GM12878 (cell line): ENCODE measurements around the gene RNASEH2A. TPM values are rescaled to one million over a fixed set of nuclear protein-coding genes. Genes with fewer than 3 reads are reported as not detected.
A peak's percentile ranks its signal among the peaks of the same experiment; 100 is the strongest.

Source experiments
- ATAC-seq: fragments of 200-7000 bp; cut with Tn5 transposase; 3 replicates; pipeline ENCODE4 v1.9.1; 2020; ENCODE audit warnings: mild to moderate bottlenecking, moderate library complexity
- BruUV-seq: library from RNA; stranded (reverse); fragments of 400-500 nt; replicated peaks from 2 replicates; lab custom pipeline; 2021; lab: Mats Ljungman, UMichigan
- CTCF ChIA-PET: fragments of 300-600 bp; sonication (Branson Sonifier 250); formaldehyde crosslinking; extraction: SDS; loops from one replicate; lab custom pipeline; 2021; ENCODE audit warnings: inconsistent platforms; lab: Yijun Ruan, JAX
- POLR2A ChIA-PET: fragments of 350-600 bp; formaldehyde crosslinking; extraction: SDS; loops from one replicate; lab custom pipeline; 2021; ENCODE audit warnings: inconsistent platforms; lab: Charles Lee
- RAD21 ChIA-PET: fragments of 300-600 bp; sonication (Branson Sonifier 250); formaldehyde crosslinking; loops from one replicate; lab custom pipeline; 2023; ENCODE audit warnings: antibody characterized with exemption; ENCODE audit not compliant: unreplicated experiment; lab: Charles Lee
- SMC1A ChIA-PET: fragments of 300-600 bp; sonication (Branson Sonifier 250); formaldehyde crosslinking; loops from one replicate; lab custom pipeline; 2023; ENCODE audit not compliant: unreplicated experiment, uncharacterized antibody; lab: Charles Lee
- DNase-seq: peaks from one replicate; pipeline ENCODE4 v3.0.0-alpha.2; 2011; ENCODE audit warnings: low read depth, low spot score
- FAIRE-seq: peaks from 3 replicates; lab custom pipeline; 2011; peaks lifted over from hg19 to GRCh38; lab: Jason Lieb, UNC
- H2AFZ ChIP-seq: 2 replicates; pipeline ENCODE4 v1.6.0; 2011; ENCODE audit warnings: low read depth, low read length, control low read depth; ENCODE audit not compliant: control insufficient read depth
- H3K27ac ChIP-seq: 2 replicates; pipeline ENCODE4 v1.5.1; 2011; ENCODE audit warnings: control low read depth; ENCODE audit not compliant: control insufficient read depth, insufficient read depth
- H3K27me3 ChIP-seq, 2 experiments: replicated peaks in 1 of 2; 2 replicates each; pipeline versions ENCODE4 v1.6.0 to v1.6.1; 2011; ENCODE audit warnings: low read length in 1 of 2; ENCODE audit not compliant: control insufficient read depth in 2 of 2, insufficient read depth in 2 of 2
- H3K36me3 ChIP-seq, 2 experiments: 2 replicates each; pipeline ENCODE4 v1.5.1; 2011; ENCODE audit warnings: low read length in 1 of 2; ENCODE audit not compliant: control insufficient read depth in 2 of 2, insufficient read depth in 2 of 2
- H3K4me1 ChIP-seq: 2 replicates; pipeline ENCODE4 v1.6.1; 2011; ENCODE audit warnings: mild to moderate bottlenecking, low read length, moderate library complexity, mixed read lengths; ENCODE audit not compliant: control insufficient read depth, insufficient read depth
- H3K4me2 ChIP-seq: 2 replicates; pipeline ENCODE4 v1.6.0; 2011; ENCODE audit warnings: control low read depth; ENCODE audit not compliant: control insufficient read depth, insufficient read depth
- H3K4me3 ChIP-seq: fragments of 200-600 bp; sonication (generic); 2 replicates; pipeline ENCODE4 v1.5.1; 2016
- H3K79me2 ChIP-seq: 2 replicates; pipeline ENCODE4 v1.6.0; 2011; ENCODE audit warnings: low read length; ENCODE audit not compliant: control insufficient read depth, insufficient read depth
- H3K9ac ChIP-seq: 2 replicates; pipeline ENCODE4 v1.8.0; 2011; ENCODE audit warnings: low read length, control low read depth, mixed read lengths; ENCODE audit not compliant: control insufficient read depth, insufficient read depth
- H3K9me3 ChIP-seq: replicated peaks from 3 replicates; pipeline ENCODE4 v1.5.1; 2011; ENCODE audit warnings: mild to moderate bottlenecking, low read length; ENCODE audit not compliant: control insufficient read depth, insufficient read depth
- H4K20me1 ChIP-seq: 2 replicates; pipeline ENCODE4 v1.6.0; 2011; ENCODE audit not compliant: control insufficient read depth, insufficient read depth
- FOS ChIP-seq: IDR thresholded peaks from 3 replicates; pipeline ENCODE4 v1.6.1; 2011; ENCODE audit warnings: borderline replicate concordance; ENCODE audit not compliant: insufficient read length; ENCODE audit errors: extremely low read depth
- MTA2 ChIP-seq: fragments of 450-650 bp; IDR thresholded peaks from 2 replicates; pipeline ENCODE4 v1.6.1; 2016; ENCODE audit warnings: low read depth, mild to moderate bottlenecking, moderate library complexity
- NBN ChIP-seq: fragments of 450-650 bp; IDR thresholded peaks from 2 replicates; pipeline ENCODE4 v1.6.1; 2016
- NFIC ChIP-seq: IDR thresholded peaks from 2 replicates; pipeline ENCODE4 v1.6.1; 2012; ENCODE audit warnings: low read depth, mild to moderate bottlenecking, inconsistent platforms, low read length, moderate library complexity
- NFXL1 ChIP-seq: fragments of 450-650 bp; IDR thresholded peaks from 2 replicates; pipeline ENCODE4 v1.6.1; 2017; ENCODE audit warnings: antibody characterized with exemption, mild to moderate bottlenecking, borderline replicate concordance
- RBBP5 ChIP-seq: fragments of 200-600 bp; sonication (generic); conservative IDR thresholded peaks from 2 replicates; pipeline ENCODE4 v1.6.1; 2016
- RELA ChIP-seq: fragments of 450-650 bp; IDR thresholded peaks from 2 replicates; pipeline ENCODE4 v1.8.0; 2014; ENCODE audit warnings: borderline replicate concordance; ENCODE audit not compliant: partially characterized antibody
- TBL1XR1 ChIP-seq: IDR thresholded peaks from 2 replicates; pipeline ENCODE4 v1.6.1; 2012; ENCODE audit warnings: low read depth, low read length, improper control_type of control experiment
- WGBS: methylation state at CpG from one replicate; pipeline ENCODE4 v1.1.6; 2016; ENCODE audit warnings: low lambda C conversion rate; ENCODE audit not compliant: insufficient replicate concordance, insufficient coverage; ENCODE audit errors: missing lambda C conversion rate; 5-methylcytosine and 5-hydroxymethylcytosine counted together
- in situ Hi-C: fragments of 300-500 bp; cut with MboI; formaldehyde crosslinking; loops from 9 replicates; pipeline ENCODE4 v1.14.3; 2018; ENCODE audit warnings: mixed read lengths
- intact Hi-C: fragments of 100-400 bp; cut with micrococcal nuclease; formaldehyde crosslinking; loops from one replicate; pipeline ENCODE4 v1.14.2; 2022; ENCODE audit not compliant: unreplicated experiment
- polyA plus RNA-seq, 11 experiments: library from polyadenylated mRNA; depleted of rRNA in 4 of 11; unstranded in 6 of 11; stranded (reverse) in 5 of 11; fragments of >200 nt; fragmentation: Nextera tagmentation in 4 of 11; fragmentation: Illumina TruSeq in 1 of 11; extraction: Ambion mirVana in 4 of 11; extraction: Trizol in 1 of 11; gene quantifications; 1 replicate in 1 of 11; 2 replicates in 10 of 11; pipeline versions ENCODE4 v1.2.1 to v1.2.3, GENCODE V29; 2011 to 2016; ENCODE audit warnings: inconsistent platforms in 2 of 11, missing spikeins in 2 of 11, low read depth in 1 of 11
- total RNA-seq, 4 experiments: library from RNA; depleted of rRNA in 3 of 4; stranded (reverse); fragments of >200 nt in 3 of 4; fragmentation: Illumina TruSeq in 1 of 4; extraction: Trizol in 1 of 4; gene quantifications; 2 replicates each; pipeline versions ENCODE4 v1.2.1 to v1.2.3, GENCODE V29; 2013 to 2021
- TF ChIP-seq, protein P1 (sequence below): IDR thresholded peaks from 2 replicates; pipeline ENCODE4 v1.6.1; 2011; ENCODE audit warnings: borderline replicate concordance, low read depth, mild to moderate bottlenecking, moderate library complexity, mixed read lengths, low read length; ENCODE audit not compliant: insufficient read depth; ENCODE audit errors: extremely low read length
- TF ChIP-seq, protein P2 (sequence below): fragments of 450-650 bp; formaldehyde crosslinking; IDR thresholded peaks from 2 replicates; pipeline ENCODE4 v1.4.0; 2022; ENCODE audit warnings: mild to moderate bottlenecking, moderate library complexity
- TF ChIP-seq, protein P3 (sequence below): fragments of 450-650 bp; IDR thresholded peaks from 2 replicates; pipeline ENCODE4 v1.6.1; 2016; ENCODE audit warnings: mild to moderate bottlenecking
- TF ChIP-seq, protein P4 (sequence below): IDR thresholded peaks from 2 replicates; pipeline ENCODE4 v1.6.1; 2012; ENCODE audit warnings: low read length, inconsistent platforms

The RNASEH2A gene
- total and polyA plus RNA-seq, 10 of the 15 experiments (the other 5 are each of a cell fraction or from before 2014, with no cell fraction given), result 17.4 to 103 (median 40.4) TPM

DNA sequence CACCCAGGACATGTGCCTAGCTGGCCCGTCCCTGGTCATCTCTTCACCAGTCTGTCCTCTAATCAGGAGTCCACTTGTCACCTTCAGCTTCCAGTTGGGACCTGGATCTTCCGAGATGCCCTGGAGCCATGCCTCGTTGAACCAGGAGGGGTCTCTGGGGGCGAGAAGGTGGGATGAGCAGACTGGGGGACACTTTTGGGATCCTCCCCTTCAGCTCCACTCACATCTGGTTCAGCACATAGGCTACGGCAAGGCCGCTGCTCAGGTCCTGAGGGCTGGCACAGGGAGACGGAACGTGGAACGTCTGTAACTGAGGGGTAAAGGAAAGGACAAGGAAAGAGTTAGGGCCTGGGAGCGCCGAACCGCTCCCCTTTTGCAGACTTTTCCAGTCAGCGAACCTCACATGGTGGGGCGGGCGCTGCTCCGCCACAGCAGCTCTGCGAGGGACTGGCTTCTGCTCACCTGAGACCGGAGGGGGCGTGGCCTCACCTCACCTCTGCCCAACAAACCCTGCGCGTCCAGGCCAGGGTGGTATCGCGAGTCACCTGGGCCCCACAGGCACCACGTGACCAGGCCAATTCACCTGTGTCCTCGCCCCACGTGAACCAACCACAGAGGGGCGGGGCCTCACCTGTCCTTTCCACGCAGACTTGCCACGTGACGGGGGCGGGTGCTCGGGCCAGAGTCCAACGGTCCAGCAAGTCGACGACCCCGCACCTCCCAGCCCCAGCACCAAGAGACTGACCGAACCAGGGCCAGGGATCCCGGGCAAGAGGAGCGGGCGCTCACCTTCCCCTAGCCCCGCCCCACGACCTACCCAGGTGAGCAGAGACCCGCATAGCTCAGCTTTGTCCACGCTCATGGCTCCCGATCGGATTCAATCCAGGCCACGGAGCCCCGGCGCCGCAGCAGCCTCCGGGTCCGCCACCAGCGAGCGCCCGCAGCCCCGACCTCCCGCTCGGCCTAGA is 31.5 kb upstream of the RNASEH2A start, which contains the start of gene HOOK2:
TSS of gene HOOK2 (minus strand) at position 965 of the 968 bp plus-strand sequence. CDS start at position 862, 103 bp downstream.
- peak within 1 kb of the TSS; percentile 90 for H2AFZ ChIP-seq
- no peaks in the 10 kb centered on the region for H3K27me3 ChIP-seq
- CTCF ChIA-PET, result interaction anchor here (1.0 to 12.1 kb wide), 9 partner anchors 9 to 73 kb away, joined by 3 to 537 read pairs (median 10); partner anchors contain the start of genes JUNB and RNASEH2A
- peak within 1 kb of the TSS; percentile 50; the same call in 1 of the 2 replicates for H3K9ac ChIP-seq
- WGBS, result 31% methylated on average over 47 of the region's 58 CpGs
- peak within 1 kb of the TSS; percentile 71; the same call in 1 of the 2 replicates for H3K4me3 ChIP-seq
- no peaks in the 10 kb centered on the region for H3K9me3 ChIP-seq
- intact Hi-C loops, result no loop called here
- POLR2A ChIA-PET, result interaction anchor here (2.1 to 9.3 kb wide), 2 partner anchors 17 to 19 kb away, joined by 16 to 303 read pairs; partner anchors contain the start of gene JUNB
- no peak within 1 kb of the TSS for H3K27ac ChIP-seq
- peaks cover 7% of the 10 kb centered on the region for H3K79me2 ChIP-seq
- no peaks in the 10 kb centered on the region for H4K20me1 ChIP-seq
- peaks cover 17% of the 10 kb centered on the region for H3K4me1 ChIP-seq
- ATAC-seq (peak; percentile 3; the same call in 2 of the 3 replicates), DNase-seq (no peak), FAIRE-seq (no peak)
- SMC1A ChIA-PET, result interaction anchor here (0.6 to 3.7 kb wide), 2 partner anchors 21 to 254 kb away, joined by 3 to 25 read pairs; no protein-coding TSS in a partner anchor
- in situ Hi-C loops, result no loop called here
- H3K4me2 ChIP-seq, result peak within 1 kb of the TSS; percentile 97
- no peaks in the 10 kb centered on the region for H3K36me3 ChIP-seq
- RAD21 ChIA-PET, result interaction anchor here (1.7 to 4.8 kb wide), 2 partner anchors 21 kb away, joined by 15 to 303 read pairs; partner anchors contain the start of gene JUNB
- BruUV-seq, result no TSS peak
- no peak for TF ChIP-seq NBN
- TF ChIP-seq, protein P1, sequence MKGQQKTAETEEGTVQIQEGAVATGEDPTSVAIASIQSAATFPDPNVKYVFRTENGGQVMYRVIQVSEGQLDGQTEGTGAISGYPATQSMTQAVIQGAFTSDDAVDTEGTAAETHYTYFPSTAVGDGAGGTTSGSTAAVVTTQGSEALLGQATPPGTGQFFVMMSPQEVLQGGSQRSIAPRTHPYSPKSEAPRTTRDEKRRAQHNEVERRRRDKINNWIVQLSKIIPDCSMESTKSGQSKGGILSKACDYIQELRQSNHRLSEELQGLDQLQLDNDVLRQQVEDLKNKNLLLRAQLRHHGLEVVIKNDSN, result peak; percentile 86
- no peak for TF ChIP-seq RELA
- TF ChIP-seq, protein P2, sequence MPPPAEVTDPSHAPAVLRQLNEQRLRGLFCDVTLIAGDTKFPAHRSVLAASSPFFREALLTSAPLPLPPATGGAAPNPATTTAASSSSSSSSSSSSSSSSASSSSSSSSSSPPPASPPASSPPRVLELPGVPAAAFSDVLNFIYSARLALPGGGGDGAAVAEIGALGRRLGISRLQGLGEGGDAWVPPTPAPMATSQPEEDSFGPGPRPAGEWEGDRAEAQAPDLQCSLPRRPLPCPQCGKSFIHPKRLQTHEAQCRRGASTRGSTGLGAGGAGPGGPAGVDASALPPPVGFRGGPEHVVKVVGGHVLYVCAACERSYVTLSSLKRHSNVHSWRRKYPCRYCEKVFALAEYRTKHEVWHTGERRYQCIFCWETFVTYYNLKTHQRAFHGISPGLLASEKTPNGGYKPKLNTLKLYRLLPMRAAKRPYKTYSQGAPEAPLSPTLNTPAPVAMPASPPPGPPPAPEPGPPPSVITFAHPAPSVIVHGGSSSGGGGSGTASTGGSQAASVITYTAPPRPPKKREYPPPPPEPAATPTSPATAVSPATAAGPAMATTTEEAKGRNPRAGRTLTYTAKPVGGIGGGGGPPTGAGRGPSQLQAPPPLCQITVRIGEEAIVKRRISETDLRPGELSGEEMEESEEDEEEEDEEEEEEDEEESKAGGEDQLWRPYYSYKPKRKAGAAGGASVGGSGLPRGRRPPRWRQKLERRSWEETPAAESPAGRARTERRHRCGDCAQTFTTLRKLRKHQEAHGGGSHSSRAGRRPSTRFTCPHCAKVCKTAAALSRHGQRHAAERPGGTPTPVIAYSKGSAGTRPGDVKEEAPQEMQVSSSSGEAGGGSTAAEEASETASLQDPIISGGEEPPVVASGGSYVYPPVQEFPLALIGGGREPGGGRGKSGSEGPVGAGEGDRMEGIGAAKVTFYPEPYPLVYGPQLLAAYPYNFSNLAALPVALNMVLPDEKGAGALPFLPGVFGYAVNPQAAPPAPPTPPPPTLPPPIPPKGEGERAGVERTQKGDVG (CRISPR knock-in tag), result no peak
- no peak for TF ChIP-seq MTA2
- 0 out of 2 replicates have a peak, but pooled peaks have one; percentile 28 for TF ChIP-seq TBL1XR1
- TF ChIP-seq NFIC, result no peak
- TF ChIP-seq NFXL1, result no peak
- TF ChIP-seq, protein P3, sequence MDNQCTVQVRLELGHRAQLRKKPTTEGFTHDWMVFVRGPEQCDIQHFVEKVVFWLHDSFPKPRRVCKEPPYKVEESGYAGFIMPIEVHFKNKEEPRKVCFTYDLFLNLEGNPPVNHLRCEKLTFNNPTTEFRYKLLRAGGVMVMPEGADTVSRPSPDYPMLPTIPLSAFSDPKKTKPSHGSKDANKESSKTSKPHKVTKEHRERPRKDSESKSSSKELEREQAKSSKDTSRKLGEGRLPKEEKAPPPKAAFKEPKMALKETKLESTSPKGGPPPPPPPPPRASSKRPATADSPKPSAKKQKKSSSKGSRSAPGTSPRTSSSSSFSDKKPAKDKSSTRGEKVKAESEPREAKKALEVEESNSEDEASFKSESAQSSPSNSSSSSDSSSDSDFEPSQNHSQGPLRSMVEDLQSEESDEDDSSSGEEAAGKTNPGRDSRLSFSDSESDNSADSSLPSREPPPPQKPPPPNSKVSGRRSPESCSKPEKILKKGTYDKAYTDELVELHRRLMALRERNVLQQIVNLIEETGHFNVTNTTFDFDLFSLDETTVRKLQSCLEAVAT, result no peak
- TF ChIP-seq RBBP5, result no peak
- TF ChIP-seq, protein P4, sequence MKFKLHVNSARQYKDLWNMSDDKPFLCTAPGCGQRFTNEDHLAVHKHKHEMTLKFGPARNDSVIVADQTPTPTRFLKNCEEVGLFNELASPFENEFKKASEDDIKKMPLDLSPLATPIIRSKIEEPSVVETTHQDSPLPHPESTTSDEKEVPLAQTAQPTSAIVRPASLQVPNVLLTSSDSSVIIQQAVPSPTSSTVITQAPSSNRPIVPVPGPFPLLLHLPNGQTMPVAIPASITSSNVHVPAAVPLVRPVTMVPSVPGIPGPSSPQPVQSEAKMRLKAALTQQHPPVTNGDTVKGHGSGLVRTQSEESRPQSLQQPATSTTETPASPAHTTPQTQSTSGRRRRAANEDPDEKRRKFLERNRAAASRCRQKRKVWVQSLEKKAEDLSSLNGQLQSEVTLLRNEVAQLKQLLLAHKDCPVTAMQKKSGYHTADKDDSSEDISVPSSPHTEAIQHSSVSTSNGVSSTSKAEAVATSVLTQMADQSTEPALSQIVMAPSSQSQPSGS, result no peak
- TF ChIP-seq FOS, result no peak
